ENCODE results near the gene CAMK1D.

Gene CAMK1D

GRCh38 chr10:12508165-12508564 lies 158.8 kb downstream of the CAMK1D start:
- H3K27ac ChIP-seq (ENCODE audit: low read depth, low read length), result no peak overlapping the region
- TF ChIP-seq, protein P1, sequence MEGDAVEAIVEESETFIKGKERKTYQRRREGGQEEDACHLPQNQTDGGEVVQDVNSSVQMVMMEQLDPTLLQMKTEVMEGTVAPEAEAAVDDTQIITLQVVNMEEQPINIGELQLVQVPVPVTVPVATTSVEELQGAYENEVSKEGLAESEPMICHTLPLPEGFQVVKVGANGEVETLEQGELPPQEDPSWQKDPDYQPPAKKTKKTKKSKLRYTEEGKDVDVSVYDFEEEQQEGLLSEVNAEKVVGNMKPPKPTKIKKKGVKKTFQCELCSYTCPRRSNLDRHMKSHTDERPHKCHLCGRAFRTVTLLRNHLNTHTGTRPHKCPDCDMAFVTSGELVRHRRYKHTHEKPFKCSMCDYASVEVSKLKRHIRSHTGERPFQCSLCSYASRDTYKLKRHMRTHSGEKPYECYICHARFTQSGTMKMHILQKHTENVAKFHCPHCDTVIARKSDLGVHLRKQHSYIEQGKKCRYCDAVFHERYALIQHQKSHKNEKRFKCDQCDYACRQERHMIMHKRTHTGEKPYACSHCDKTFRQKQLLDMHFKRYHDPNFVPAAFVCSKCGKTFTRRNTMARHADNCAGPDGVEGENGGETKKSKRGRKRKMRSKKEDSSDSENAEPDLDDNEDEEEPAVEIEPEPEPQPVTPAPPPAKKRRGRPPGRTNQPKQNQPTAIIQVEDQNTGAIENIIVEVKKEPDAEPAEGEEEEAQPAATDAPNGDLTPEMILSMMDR (IDR thresholded peaks at IDR 0.05; ENCODE audit: low read depth, low read length, poor library complexity, severe bottlenecking), result no peak
- TF ChIP-seq EZH2phosphoT487 (IDR thresholded peaks at IDR 0.05; ENCODE audit: borderline replicate concordance, low read length), result no peak

GRCh38 chr10:12509016-12509793 lies 159.9 kb downstream of the CAMK1D start:
- Histone ChIP-seq H3K4me2 (ENCODE audit: low read length) (no peak overlapping the region), H3K4me1 (ENCODE audit: control insufficient read depth, low read length) (peaks cover 7% of the 10 kb centered on the region), H4K20me1 (ENCODE audit: control insufficient read depth, insufficient read depth, low read depth, low read length) (peaks cover 9% of the 10 kb centered on the region; the same call in 1 of the 2 replicates), H3K4me3 (ENCODE audit: low read length) (no peak overlapping the region), H3K9me2 (replicated peaks; ENCODE audit: control insufficient read depth, low read length) (no peaks in the 10 kb centered on the region), H3K36me3 (ENCODE audit: control insufficient read depth, low read length) (no peaks in the 10 kb centered on the region), H3K27ac (ENCODE audit: low read depth, low read length) (no peak overlapping the region), H3K79me2 (ENCODE audit: control insufficient read depth, low read length) (peaks cover 85% of the 10 kb centered on the region), H3K9me3 (ENCODE audit: control insufficient read depth, insufficient read depth, low read length) (no peaks in the 10 kb centered on the region), H3K27me3 (ENCODE audit: control insufficient read depth, low read length) (no peaks in the 10 kb centered on the region), H3F3A (ENCODE audit: control insufficient read depth, insufficient read depth) (no peaks in the 10 kb centered on the region; the same call in 1 of the 2 replicates)
- TF ChIP-seq, protein P1 (IDR thresholded peaks at IDR 0.05; ENCODE audit: low read depth, low read length, poor library complexity, severe bottlenecking), result no peak
- no peak for TF ChIP-seq EZH2phosphoT487 (IDR thresholded peaks at IDR 0.05; ENCODE audit: borderline replicate concordance, low read length)

More at GRCh38 chr10:12508165-12508564, 158.8 kb downstream of the CAMK1D start:
- Histone ChIP-seq H3K27me3 (ENCODE audit: control insufficient read depth, low read length) (no peaks in the 10 kb centered on the region), H3F3A (ENCODE audit: control insufficient read depth, insufficient read depth) (no peaks in the 10 kb centered on the region; the same call in 1 of the 2 replicates), H3K79me2 (ENCODE audit: control insufficient read depth, low read length) (peaks cover 85% of the 10 kb centered on the region), H3K4me2 (ENCODE audit: low read length) (no peak overlapping the region), H3K9me3 (ENCODE audit: control insufficient read depth, insufficient read depth, low read length) (no peaks in the 10 kb centered on the region), H3K4me1 (ENCODE audit: control insufficient read depth, low read length) (no peaks in the 10 kb centered on the region), H4K20me1 (ENCODE audit: control insufficient read depth, insufficient read depth, low read depth, low read length) (peaks cover 9% of the 10 kb centered on the region; the same call in 1 of the 2 replicates), H3K4me3 (ENCODE audit: low read length) (no peak overlapping the region), H3K36me3 (ENCODE audit: control insufficient read depth, low read length) (no peaks in the 10 kb centered on the region), H3K9me2 (replicated peaks; ENCODE audit: control insufficient read depth, low read length) (no peaks in the 10 kb centered on the region)

- Histone ChIP-seq H4K20me1 (ENCODE audit: control insufficient read depth, insufficient read depth, low read depth, low read length) (peaks cover 8% of the 10 kb centered on the region; the same call in 1 of the 2 replicates), H3K27me3 (ENCODE audit: control insufficient read depth, low read length) (no peaks in the 10 kb centered on the region), H3K79me2 (ENCODE audit: control insufficient read depth, low read length) (peaks cover 83% of the 10 kb centered on the region), H3F3A (ENCODE audit: control insufficient read depth, insufficient read depth) (no peaks in the 10 kb centered on the region; the same call in 1 of the 2 replicates), H3K4me2 (ENCODE audit: low read length) (no peak overlapping the region), H3K4me1 (ENCODE audit: control insufficient read depth, low read length) (peaks cover 7% of the 10 kb centered on the region), H3K9me2 (replicated peaks; ENCODE audit: control insufficient read depth, low read length) (no peaks in the 10 kb centered on the region), H3K4me3 (ENCODE audit: low read length) (no peak overlapping the region), H3K36me3 (ENCODE audit: control insufficient read depth, low read length) (no peaks in the 10 kb centered on the region), H3K9me3 (ENCODE audit: control insufficient read depth, insufficient read depth, low read length) (no peaks in the 10 kb centered on the region), H3K27ac (ENCODE audit: low read depth, low read length) (no peak overlapping the region)
- TF ChIP-seq, protein P1 (IDR thresholded peaks at IDR 0.05; ENCODE audit: low read depth, low read length, poor library complexity, severe bottlenecking), result no peak
- no peak for TF ChIP-seq EZH2phosphoT487 (IDR thresholded peaks at IDR 0.05; ENCODE audit: borderline replicate concordance, low read length)
Measured at GRCh38 chr10:12509794-12510100, 160.4 kb downstream of the CAMK1D start.

Data from DOHH2 (cell line).